ENCODE measurements around the gene NEDD8.

DNA sequence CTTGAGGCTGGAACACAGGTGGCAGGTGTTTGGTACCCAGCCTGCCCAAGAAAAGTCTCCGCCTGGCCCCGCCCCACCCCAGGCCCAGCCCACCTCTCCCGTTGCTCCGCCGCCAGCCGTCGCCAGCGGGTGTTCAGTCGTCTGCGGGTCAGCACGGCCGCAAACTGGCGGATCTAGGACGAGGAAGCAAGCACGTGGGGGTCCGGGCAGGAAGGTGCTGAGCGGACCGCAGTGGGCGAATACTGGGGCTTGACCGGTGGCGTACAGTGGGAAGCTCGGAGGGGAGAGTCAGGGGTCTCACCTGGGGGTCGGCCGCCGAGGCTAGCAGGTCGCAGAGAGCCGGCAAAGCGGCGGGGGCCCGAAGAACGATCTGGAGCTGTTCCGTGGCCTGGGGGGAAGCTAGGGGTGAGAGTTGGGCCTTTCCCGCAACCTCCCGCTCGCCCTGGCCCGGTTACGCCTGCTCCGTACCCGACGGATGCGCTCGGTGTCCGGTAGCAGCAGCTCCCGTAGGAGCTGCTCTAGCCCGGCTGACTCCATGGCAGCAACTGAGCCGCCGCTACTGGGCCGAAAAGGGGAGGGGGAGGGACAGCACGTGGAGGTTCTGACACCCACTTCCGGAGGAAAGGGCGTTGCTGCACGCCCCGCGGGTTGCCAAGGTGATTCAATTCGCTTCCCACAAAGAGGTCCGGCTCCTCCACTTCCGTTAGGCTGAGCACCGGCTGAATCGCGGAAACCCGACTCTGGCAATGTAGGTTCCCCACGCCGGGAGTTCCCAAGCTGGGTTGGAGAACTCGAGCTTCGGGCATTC lies 43.7 kb downstream of the NEDD8 start, which contains the start of gene IPO4:
- TF ChIP-seq POLR2A (IDR thresholded peaks at IDR 0.05): no peak
- TF ChIP-seq, protein P1, sequence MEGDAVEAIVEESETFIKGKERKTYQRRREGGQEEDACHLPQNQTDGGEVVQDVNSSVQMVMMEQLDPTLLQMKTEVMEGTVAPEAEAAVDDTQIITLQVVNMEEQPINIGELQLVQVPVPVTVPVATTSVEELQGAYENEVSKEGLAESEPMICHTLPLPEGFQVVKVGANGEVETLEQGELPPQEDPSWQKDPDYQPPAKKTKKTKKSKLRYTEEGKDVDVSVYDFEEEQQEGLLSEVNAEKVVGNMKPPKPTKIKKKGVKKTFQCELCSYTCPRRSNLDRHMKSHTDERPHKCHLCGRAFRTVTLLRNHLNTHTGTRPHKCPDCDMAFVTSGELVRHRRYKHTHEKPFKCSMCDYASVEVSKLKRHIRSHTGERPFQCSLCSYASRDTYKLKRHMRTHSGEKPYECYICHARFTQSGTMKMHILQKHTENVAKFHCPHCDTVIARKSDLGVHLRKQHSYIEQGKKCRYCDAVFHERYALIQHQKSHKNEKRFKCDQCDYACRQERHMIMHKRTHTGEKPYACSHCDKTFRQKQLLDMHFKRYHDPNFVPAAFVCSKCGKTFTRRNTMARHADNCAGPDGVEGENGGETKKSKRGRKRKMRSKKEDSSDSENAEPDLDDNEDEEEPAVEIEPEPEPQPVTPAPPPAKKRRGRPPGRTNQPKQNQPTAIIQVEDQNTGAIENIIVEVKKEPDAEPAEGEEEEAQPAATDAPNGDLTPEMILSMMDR (IDR thresholded peaks at IDR 0.05): no peak
